Measurements from ENCODE around the gene DYRK4. TPM values are rescaled to one million over a fixed set of nuclear protein-coding genes. Genes with fewer than 3 reads are reported as not detected.

The DYRK4 gene
- total and polyA plus RNA-seq, 4 experiments from 2014 or later: 15.6 to 34.7 (median 23.9) TPM

DNA sequence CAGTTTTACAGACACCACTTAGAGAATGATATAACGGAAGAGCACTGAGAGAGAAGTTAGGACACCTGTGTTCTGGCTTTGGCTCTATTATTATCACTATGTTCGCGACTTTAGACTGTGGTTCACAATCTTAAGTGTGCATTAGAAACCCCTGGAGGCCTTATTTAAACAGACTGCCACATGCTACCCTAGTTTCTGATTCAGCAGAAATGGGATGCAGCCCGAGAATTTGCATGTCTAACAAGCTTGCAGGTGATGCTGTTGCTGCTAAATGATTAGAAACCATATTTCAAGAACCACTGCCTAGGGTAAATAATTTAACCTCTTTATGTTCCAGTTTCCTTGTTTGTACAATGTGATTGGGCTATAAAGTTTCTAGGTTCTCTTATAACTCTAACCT is 26.9 kb upstream of the DYRK4 start:
- Histone ChIP-seq H3K36me3 (ENCODE audit: insufficient read depth, low read length) (peaks cover 5% of the 10 kb centered on the region), H3K27me3 (ENCODE audit: insufficient read depth, low read length) (no peaks in the 10 kb centered on the region), H3K4me1 (ENCODE audit: insufficient read depth, low read length) (peaks cover 40% of the 10 kb centered on the region), H3K27ac (ENCODE audit: low read depth, low read length) (no peak overlapping the region), H3K9me3 (ENCODE audit: control insufficient read depth in 1 of 2, low read length in 2 of 2) (no peaks in the 10 kb centered on the region), H3K4me3 (ENCODE audit: low read length in 2 of 2) (no peak overlapping the region)
- no peak overlapping the region for H3K4me3 Mint-ChIP-seq
- peaks cover 4 to 15% of the 10 kb centered on the region in 2 donors for H3K36me3 Mint-ChIP-seq
- POLR2A ChIA-PET (ENCODE audit: partially characterized antibody): no interaction called here
- intact Hi-C loops (cut with micrococcal nuclease): loop anchor here (5.0 kb wide), 1 partner anchor 663 kb away; the partner anchor contains the start of gene PARP11
- DNase-seq: no peak
- H3K4me1 Mint-ChIP-seq: peaks cover 15 to 34% (median 28%) of the 10 kb centered on the region in 4 donors
- H3K27me3 Mint-ChIP-seq: no peaks in the 10 kb centered on the region
- peaks cover 0 to 4% (median 0%) of the 10 kb centered on the region in 8 donors for H3K9me3 Mint-ChIP-seq
- no peak overlapping the region for H3K27ac Mint-ChIP-seq
- CTCF ChIA-PET (ENCODE audit: partially characterized antibody): interaction anchor here (0.7 to 1.0 kb wide), 2 partner anchors 10 to 115 kb away, joined by 3 read pairs; no protein-coding TSS in a partner anchor

DNA sequence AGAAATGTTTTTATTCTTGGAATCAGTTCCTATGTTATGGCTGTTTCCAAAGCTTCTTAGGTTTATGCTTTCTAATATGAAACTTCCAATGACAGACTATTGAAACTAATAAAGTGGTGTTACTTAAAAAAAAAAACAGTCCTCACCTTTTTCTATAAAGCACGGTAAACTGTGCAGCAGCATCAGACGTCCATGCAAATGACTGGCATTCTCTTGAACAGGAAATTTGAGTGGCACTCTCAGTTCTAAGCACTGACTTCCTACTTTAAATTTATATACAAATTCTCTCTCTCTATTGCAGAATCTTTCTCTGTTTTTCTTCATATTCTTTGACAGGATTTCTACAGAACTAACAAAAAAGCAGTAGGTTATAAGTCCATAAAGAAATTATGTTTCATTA is 26.1 kb upstream of the DYRK4 start:
- Mint-ChIP-seq H3K36me3 (peaks cover 3 to 14% of the 10 kb centered on the region in 2 donors), H3K9me3 (peaks cover 0 to 4% (median 0%) of the 10 kb centered on the region in 8 donors), H3K27ac (peak overlapping the region in 1 of 7 donors; percentile 52), H3K27me3 (no peaks in the 10 kb centered on the region), H3K4me3 (no peak overlapping the region), H3K4me1 (peaks cover 13 to 34% (median 26%) of the 10 kb centered on the region in 4 donors)
- Histone ChIP-seq H3K27ac (ENCODE audit: low read depth, low read length) (no peak overlapping the region), H3K27me3 (ENCODE audit: insufficient read depth, low read length) (no peaks in the 10 kb centered on the region), H3K4me1 (ENCODE audit: insufficient read depth, low read length) (peaks cover 33% of the 10 kb centered on the region), H3K9me3 (ENCODE audit: control insufficient read depth in 1 of 2, low read length in 2 of 2) (no peaks in the 10 kb centered on the region), H3K36me3 (ENCODE audit: insufficient read depth, low read length) (peaks cover 5% of the 10 kb centered on the region), H3K4me3 (ENCODE audit: low read length in 2 of 2) (no peak overlapping the region)
- POLR2A ChIA-PET (ENCODE audit: partially characterized antibody): no interaction called here
- intact Hi-C loops (cut with micrococcal nuclease): loop anchor here (5.0 kb wide), 1 partner anchor 664 kb away; the partner anchor contains the start of gene PARP11
- CTCF ChIA-PET (ENCODE audit: partially characterized antibody): interaction anchor here (0.7 to 1.0 kb wide), 2 partner anchors 69 to 116 kb away, joined by 3 to 4 read pairs; no protein-coding TSS in a partner anchor
- DNase-seq: no peak

DNA sequence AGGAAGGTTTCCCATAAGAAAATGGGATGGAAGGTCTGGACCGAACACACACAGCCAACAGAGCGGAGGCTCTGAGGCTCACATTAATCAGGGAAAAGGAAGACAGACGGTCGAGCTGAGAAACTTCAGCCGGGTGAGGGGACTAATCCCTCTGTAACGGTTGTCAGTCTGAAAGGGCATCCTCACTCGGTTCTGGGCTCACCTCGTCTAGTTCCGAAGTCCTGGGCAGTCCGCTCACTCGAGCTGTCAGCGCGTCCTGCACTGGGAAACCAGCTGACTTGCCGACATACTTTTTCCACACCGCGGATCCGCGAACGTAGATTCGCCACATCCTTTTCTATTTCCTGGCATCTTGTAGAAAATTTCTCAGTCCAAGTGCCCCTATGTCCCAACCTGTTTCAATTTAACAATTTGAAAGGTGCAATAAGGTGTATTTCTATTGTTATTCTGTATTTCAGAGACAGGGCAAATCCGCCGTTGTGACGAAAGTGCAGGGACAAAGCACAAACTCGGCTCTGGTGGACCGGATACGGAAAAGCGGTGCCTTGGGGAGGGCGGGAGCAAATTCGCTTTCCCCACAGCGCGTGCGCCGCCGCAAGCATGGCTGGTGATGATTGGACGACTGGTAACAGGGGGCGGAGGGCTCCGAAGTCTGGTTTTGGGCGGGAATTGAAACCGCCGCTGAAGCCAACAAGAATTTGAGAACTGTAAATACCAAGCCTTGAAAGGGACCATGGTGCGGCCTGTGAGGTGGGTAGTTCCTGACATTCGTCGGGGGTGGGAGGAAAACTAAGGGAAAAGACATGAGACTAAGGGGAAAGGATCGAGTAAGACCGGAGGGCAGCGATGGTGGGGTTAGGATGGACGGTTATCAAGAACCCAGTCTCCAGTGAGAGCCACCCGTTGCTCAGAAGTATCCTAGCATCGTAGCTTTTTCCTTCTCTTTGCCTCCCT is 23.5 kb upstream of the DYRK4 start, which contains the start of gene RAD51AP1:
TSS of gene RAD51AP1 (plus strand) at position 684 of the 954 bp plus-strand sequence. CDS start at position 734, 50 bp downstream.
- Histone ChIP-seq H3K4me1 (ENCODE audit: insufficient read depth, low read length) (peaks cover 21% of the 10 kb centered on the region), H3K27me3 (ENCODE audit: insufficient read depth, low read length) (no peaks in the 10 kb centered on the region), H3K27ac (ENCODE audit: low read depth, low read length) (peak within 1 kb of the TSS; percentile 79), H3K36me3 (ENCODE audit: insufficient read depth, low read length) (peaks cover 5% of the 10 kb centered on the region), H3K9me3 (ENCODE audit: control insufficient read depth in 1 of 2, low read length in 2 of 2) (no peaks in the 10 kb centered on the region), H3K4me3 (ENCODE audit: low read length in 2 of 2) (peak within 1 kb of the TSS; percentile 73 to 90)
- POLR2A ChIA-PET (ENCODE audit: partially characterized antibody): interaction anchor here (0.6 to 1.2 kb wide), 4 partner anchors 31 to 665 kb away, joined by 3 to 8 read pairs (median 4); partner anchors contain the start of genes AKAP3, NDUFA9 and PARP11
- Mint-ChIP-seq H3K27ac (peak within 1 kb of the TSS; percentile 94 to 99 (median 98)), H3K36me3 (peaks cover 3 to 14% of the 10 kb centered on the region in 2 donors), H3K9me3 (peaks cover 0 to 4% (median 0%) of the 10 kb centered on the region in 8 donors), H3K4me3 (peak within 1 kb of the TSS; percentile 93 to 99 (median 96)), H3K4me1 (peaks cover 13 to 34% (median 26%) of the 10 kb centered on the region in 4 donors), H3K27me3 (no peaks in the 10 kb centered on the region)
- intact Hi-C loops (cut with micrococcal nuclease): loop anchor here (1.0 to 5.0 kb wide), 5 partner anchors 11 to 666 kb away; partner anchors contain the start of genes AKAP3, NDUFA9, PARP11 and TIGAR
- CTCF ChIA-PET (ENCODE audit: partially characterized antibody): no interaction called here
- peak; percentile 96 to 98 (median 98) for DNase-seq

DNA sequence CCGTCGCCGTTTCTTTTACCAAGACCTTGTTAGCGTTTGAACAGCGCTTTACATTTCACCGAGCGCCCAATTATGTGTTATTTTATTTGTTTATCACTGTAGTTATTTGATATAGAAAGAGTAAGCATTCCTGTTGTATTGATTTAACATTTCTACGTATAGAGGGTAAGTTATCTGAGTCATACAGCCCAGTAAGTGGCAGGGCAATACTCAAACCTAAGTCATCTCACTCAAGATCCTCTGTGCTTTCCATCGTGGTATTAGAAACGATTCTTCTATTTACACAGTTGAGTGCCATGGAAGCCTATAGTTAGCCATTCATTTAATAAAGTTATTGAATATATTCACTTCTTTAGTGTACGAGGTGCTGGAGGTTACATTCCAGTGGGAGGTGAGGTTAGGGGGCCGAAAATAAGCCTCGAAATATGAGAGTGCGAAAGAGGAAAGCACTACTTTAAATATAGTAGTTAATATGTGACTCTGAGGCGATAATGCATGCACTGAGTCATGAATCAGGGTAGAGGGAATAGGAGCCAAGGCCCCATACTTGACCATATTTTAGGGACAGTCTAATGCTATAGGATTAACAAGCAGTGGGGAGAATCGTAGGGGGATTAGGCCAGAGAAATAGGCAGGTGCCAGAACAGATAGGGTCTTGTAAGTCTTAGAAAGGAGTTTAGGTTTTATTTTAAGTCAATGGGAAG is 22.7 kb upstream of the DYRK4 start:
- CTCF ChIA-PET (ENCODE audit: partially characterized antibody): no interaction called here
- POLR2A ChIA-PET (ENCODE audit: partially characterized antibody): interaction anchor here (0.6 kb wide), 1 partner anchor 157 kb away, joined by 3 read pairs; no protein-coding TSS in a partner anchor
- intact Hi-C loops (cut with micrococcal nuclease): loop anchor here (2.0 to 5.0 kb wide), 2 partner anchors 33 to 667 kb away; partner anchors contain the start of gene PARP11
- Mint-ChIP-seq H3K36me3 (peaks cover 3 to 12% of the 10 kb centered on the region in 2 donors), H3K4me1 (peaks cover 13 to 34% (median 26%) of the 10 kb centered on the region in 4 donors), H3K9me3 (peaks cover 0 to 4% (median 0%) of the 10 kb centered on the region in 8 donors), H3K27me3 (no peaks in the 10 kb centered on the region), H3K4me3 (peak overlapping the region; percentile 93 to 99 (median 96)), H3K27ac (peak overlapping the region in 5 of 7 donors; percentile 94 to 99 (median 98))
- Histone ChIP-seq H3K4me1 (ENCODE audit: insufficient read depth, low read length) (peaks cover 21% of the 10 kb centered on the region), H3K27me3 (ENCODE audit: insufficient read depth, low read length) (no peaks in the 10 kb centered on the region), H3K27ac (ENCODE audit: low read depth, low read length) (peak overlapping the region; percentile 79), H3K4me3 (ENCODE audit: low read length in 2 of 2) (peak overlapping the region; percentile 73 to 90), H3K36me3 (ENCODE audit: insufficient read depth, low read length) (peaks cover 5% of the 10 kb centered on the region), H3K9me3 (ENCODE audit: control insufficient read depth in 1 of 2, low read length in 2 of 2) (no peaks in the 10 kb centered on the region)
- DNase-seq: no peak

DNA sequence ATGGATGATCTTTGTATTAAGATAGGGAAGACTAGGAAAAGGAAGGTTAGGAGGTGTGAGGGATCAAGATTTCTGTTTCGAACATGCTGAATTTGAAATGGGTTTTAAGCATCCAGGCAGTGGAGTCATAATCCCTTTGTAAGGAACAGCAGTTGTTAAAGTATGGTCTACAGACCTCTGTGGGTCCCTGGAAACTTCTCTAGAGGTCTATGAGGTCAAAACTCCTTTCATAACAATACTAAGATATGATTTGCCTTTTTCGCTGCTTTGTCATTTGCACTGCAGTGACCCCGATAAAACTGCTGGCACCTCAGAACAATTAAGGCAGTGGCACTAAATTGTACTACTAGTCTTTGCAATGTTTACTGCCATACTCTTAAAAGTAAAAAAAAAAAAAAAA is 21.8 kb upstream of the DYRK4 start:
- Histone ChIP-seq H3K4me3 (ENCODE audit: low read length in 2 of 2) (no peak overlapping the region), H3K27ac (ENCODE audit: low read depth, low read length) (no peak overlapping the region), H3K27me3 (ENCODE audit: insufficient read depth, low read length) (no peaks in the 10 kb centered on the region), H3K9me3 (ENCODE audit: control insufficient read depth in 1 of 2, low read length in 2 of 2) (no peaks in the 10 kb centered on the region), H3K36me3 (ENCODE audit: insufficient read depth, low read length) (peaks cover 2% of the 10 kb centered on the region), H3K4me1 (ENCODE audit: insufficient read depth, low read length) (peaks cover 21% of the 10 kb centered on the region)
- ChIA-PET POLR2A (ENCODE audit: partially characterized antibody) (no interaction called here), CTCF (ENCODE audit: partially characterized antibody) (no interaction called here)
- Mint-ChIP-seq H3K4me1 (peaks cover 15 to 34% (median 26%) of the 10 kb centered on the region in 4 donors), H3K27me3 (no peaks in the 10 kb centered on the region), H3K9me3 (peaks cover 0 to 4% (median 0%) of the 10 kb centered on the region in 8 donors), H3K4me3 (peak overlapping the region in 5 of 8 donors; percentile 20 to 96 (median 39)), H3K27ac (peak overlapping the region in 3 of 7 donors; percentile 54 to 98 (median 88)), H3K36me3 (peaks cover 0 to 9% of the 10 kb centered on the region in 2 donors)
- DNase-seq: no peak
- intact Hi-C loops (cut with micrococcal nuclease): no loop called here

DNA sequence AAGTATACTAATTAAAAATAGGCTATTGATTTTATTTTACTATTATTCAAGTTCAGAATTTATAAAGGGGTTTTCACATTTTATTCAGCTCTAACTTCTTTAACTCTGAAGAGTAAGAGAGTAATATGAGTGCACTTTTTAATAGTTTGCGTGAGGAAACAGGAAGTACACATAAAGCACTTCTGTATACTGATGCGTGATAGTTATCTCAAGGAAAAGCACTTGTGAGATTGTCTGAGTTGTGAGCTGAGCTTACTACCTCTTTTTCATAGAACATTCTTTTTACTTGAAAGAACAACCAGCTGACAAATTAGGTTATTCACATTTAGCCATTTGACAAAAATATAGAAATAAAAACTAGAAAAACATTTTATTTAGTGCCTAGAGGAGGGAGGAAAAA is 21.4 kb upstream of the DYRK4 start:
- H3K9me3 Mint-ChIP-seq: peaks cover 0 to 4% (median 0%) of the 10 kb centered on the region in 8 donors
- ChIA-PET CTCF (ENCODE audit: partially characterized antibody) (no interaction called here), POLR2A (ENCODE audit: partially characterized antibody) (no interaction called here)
- no peak overlapping the region for H3K27ac Mint-ChIP-seq
- H3K27me3 ChIP-seq (ENCODE audit: insufficient read depth, low read length): no peaks in the 10 kb centered on the region
- no peak for DNase-seq
- H3K36me3 ChIP-seq (ENCODE audit: insufficient read depth, low read length): no peaks in the 10 kb centered on the region
- no peaks in the 10 kb centered on the region for H3K9me3 ChIP-seq (ENCODE audit: control insufficient read depth in 1 of 2, low read length in 2 of 2)
- H3K4me1 Mint-ChIP-seq: peaks cover 15 to 34% (median 26%) of the 10 kb centered on the region in 4 donors
- H3K4me3 ChIP-seq (ENCODE audit: low read length in 2 of 2): no peak overlapping the region
- intact Hi-C loops (cut with micrococcal nuclease): no loop called here
- no peak overlapping the region for H3K4me3 Mint-ChIP-seq
- no peak overlapping the region for H3K27ac ChIP-seq (ENCODE audit: low read depth, low read length)
- H3K27me3 Mint-ChIP-seq: no peaks in the 10 kb centered on the region
- H3K36me3 Mint-ChIP-seq: peaks cover 0 to 9% of the 10 kb centered on the region in 2 donors
- peaks cover 21% of the 10 kb centered on the region for H3K4me1 ChIP-seq (ENCODE audit: insufficient read depth, low read length)

Data from CD4-positive, alpha-beta memory T cell (primary cell).